Astrocyte (in vitro differentiated cells and primary cell): ENCODE data around the gene PDXK.

Source experiments
- EZH2 ChIP-seq: IDR thresholded peaks from 2 replicates; pipeline ENCODE4 v1.6.1; 2012; ENCODE audit warnings: mild to moderate bottlenecking, low read length, inconsistent platforms; ENCODE audit not compliant: insufficient read depth
- TF ChIP-seq, protein P1 (sequence below): IDR thresholded peaks from 2 replicates; pipeline ENCODE4 v1.5.1; 2011; ENCODE audit warnings: low read depth, mild to moderate bottlenecking, inconsistent platforms, low read length, moderate library complexity; ENCODE audit not compliant: insufficient read depth

DNA sequence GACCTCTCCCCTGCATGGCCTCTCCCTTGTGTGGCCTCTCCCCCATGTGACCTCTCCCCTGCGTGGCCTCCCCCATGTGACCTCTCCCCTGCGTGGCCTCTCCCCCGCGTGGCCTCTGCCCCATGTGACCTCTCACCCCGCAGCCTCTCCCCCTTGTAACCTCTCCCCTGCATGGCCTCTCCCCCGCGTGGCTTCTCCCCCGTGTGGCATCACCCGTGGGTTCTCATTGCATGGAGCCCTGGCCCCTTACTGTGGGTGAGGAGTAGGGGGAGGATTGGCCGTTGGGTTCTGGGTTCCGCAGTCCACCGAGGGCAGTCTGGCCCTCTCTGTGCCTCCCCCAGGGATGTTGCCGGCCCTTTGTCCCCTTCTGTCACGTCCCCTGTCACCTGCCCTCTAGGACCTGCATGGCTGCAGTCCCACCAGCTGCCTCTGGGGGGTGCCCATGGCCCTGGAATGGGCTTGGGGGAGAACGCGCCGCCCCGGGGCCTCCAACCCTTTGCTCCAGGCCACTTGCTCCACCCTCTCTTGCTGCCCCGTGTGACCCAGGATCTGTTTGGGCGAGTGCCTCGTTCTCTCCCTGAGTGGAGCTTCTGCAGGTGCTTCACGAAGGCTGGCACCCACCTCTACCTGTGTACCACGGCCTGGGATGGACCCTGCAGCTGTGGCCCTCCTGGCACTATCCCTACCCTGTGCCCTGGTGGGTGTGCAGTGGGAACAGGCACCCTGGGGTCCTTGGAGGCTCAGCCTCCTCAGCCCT lies 91.8 kb downstream of the PDXK start:
- TF ChIP-seq, protein P1, sequence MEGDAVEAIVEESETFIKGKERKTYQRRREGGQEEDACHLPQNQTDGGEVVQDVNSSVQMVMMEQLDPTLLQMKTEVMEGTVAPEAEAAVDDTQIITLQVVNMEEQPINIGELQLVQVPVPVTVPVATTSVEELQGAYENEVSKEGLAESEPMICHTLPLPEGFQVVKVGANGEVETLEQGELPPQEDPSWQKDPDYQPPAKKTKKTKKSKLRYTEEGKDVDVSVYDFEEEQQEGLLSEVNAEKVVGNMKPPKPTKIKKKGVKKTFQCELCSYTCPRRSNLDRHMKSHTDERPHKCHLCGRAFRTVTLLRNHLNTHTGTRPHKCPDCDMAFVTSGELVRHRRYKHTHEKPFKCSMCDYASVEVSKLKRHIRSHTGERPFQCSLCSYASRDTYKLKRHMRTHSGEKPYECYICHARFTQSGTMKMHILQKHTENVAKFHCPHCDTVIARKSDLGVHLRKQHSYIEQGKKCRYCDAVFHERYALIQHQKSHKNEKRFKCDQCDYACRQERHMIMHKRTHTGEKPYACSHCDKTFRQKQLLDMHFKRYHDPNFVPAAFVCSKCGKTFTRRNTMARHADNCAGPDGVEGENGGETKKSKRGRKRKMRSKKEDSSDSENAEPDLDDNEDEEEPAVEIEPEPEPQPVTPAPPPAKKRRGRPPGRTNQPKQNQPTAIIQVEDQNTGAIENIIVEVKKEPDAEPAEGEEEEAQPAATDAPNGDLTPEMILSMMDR: peak; percentile 73
- no peak for TF ChIP-seq EZH2
